ACC112 (cell line): ENCODE measurements around the gene NOTCH1.

ENCODE experiments used
- H2AFZ ChIP-seq: fragments of 200-600 bp; sonication (generic); one replicate; pipeline ENCODE4 v1.6.0; 2017; ENCODE audit warnings: antibody characterized with exemption, low read length; ENCODE audit not compliant: unreplicated experiment
- H3K27ac ChIP-seq: fragments of 200-600 bp; sonication (generic); 2 replicates; pipeline ENCODE4 v1.5.1; 2014; ENCODE audit warnings: low read depth, mild to moderate bottlenecking, antibody characterized with exemption, low read length, moderate library complexity
- H3K27me3 ChIP-seq: fragments of 200-600 bp; sonication (generic); 2 replicates; pipeline ENCODE4 v1.6.1; 2014; ENCODE audit warnings: mild to moderate bottlenecking, antibody characterized with exemption, low read length, moderate library complexity, mixed read lengths; ENCODE audit not compliant: insufficient read depth
- H3K36me3 ChIP-seq: fragments of 200-600 bp; sonication (generic); 2 replicates; pipeline ENCODE4 v1.6.1; 2016; ENCODE audit warnings: mild to moderate bottlenecking, antibody characterized with exemption, low read length, moderate library complexity, mixed read lengths; ENCODE audit not compliant: insufficient read depth
- H3K4me1 ChIP-seq: fragments of 200-600 bp; sonication (generic); one replicate; pipeline ENCODE4 v1.6.1; 2016; ENCODE audit warnings: low read length, mixed read lengths; ENCODE audit not compliant: insufficient read depth, unreplicated experiment, control insufficient read depth
- H3K4me3 ChIP-seq: fragments of 200-600 bp; sonication (generic); 2 replicates; pipeline ENCODE4 v1.5.1; 2014; ENCODE audit warnings: mild to moderate bottlenecking, low read depth, low read length
- H3K79me2 ChIP-seq: fragments of 200-600 bp; sonication (generic); one replicate; pipeline ENCODE4 v1.6.0; 2016; ENCODE audit warnings: low read length; ENCODE audit not compliant: control insufficient read depth, unreplicated experiment, insufficient read depth

The NOTCH1 gene

DNA sequence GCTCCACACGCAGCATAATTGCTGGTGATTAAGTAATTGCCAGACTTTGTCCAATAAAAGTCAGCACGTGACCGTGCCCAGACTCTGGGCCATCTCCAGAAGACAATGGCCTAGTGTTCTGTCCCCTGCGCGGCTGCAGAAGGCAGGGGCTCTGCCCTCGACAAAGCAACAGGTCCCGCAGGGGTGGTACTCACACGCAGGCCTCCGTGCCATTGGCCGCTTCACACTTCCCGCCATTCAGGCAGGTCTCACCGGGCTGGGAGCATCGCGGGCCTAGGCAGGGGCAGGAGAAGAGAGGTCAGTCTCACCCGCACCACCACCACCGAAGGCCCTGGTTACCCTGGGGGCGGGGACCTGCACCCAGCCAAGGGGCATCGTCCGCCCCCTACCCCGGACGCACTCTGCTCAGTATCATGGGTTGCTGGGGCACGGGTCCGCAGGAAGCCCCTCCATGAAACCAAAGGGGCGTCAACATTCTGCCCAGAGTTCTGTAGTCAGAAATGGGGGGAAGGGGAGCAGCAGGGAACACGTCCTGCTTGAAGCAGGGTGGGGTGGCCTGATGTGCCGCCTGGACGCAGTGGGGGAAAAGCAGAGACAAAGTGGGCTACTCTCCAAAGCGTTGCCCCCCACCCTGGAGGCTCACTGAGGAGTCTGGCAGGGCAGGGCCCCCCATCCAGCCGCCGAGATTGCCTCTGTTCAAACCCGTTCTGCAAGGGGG lies 1.9 kb downstream of the NOTCH1 start:
- Histone ChIP-seq H3K4me1 (peaks cover 11% of the 10 kb centered on the region), H2AFZ (no peak overlapping the region), H3K79me2 (peaks cover 13% of the 10 kb centered on the region), H3K4me3 (peak overlapping the region; percentile 95), H3K36me3 (no peaks in the 10 kb centered on the region), H3K27me3 (no peaks in the 10 kb centered on the region), H3K27ac (no peak overlapping the region)

DNA sequence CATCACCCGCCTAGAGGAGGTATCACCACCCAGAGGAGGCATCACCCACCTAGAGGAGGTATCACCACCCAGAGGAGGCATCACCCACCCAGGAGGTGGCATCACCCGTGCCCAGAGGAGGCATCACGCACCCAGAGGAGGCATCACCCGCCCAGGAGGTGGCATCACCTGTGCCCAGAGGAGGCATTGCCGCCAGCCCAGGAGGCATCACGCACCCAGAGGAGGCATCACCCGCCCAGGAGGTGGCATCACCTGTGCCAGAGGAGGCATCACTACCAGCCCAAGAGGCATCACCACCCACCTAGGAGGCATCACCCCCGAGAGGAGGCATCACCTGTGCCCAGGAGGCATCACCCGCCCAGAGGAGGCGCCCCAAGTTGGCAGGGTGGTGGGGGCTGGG lies 2.6 kb downstream of the NOTCH1 start:
- H3K27ac ChIP-seq, result no peak overlapping the region
- peaks cover 12% of the 10 kb centered on the region for H3K4me1 ChIP-seq
- H3K4me3 ChIP-seq, result no peak overlapping the region

DNA sequence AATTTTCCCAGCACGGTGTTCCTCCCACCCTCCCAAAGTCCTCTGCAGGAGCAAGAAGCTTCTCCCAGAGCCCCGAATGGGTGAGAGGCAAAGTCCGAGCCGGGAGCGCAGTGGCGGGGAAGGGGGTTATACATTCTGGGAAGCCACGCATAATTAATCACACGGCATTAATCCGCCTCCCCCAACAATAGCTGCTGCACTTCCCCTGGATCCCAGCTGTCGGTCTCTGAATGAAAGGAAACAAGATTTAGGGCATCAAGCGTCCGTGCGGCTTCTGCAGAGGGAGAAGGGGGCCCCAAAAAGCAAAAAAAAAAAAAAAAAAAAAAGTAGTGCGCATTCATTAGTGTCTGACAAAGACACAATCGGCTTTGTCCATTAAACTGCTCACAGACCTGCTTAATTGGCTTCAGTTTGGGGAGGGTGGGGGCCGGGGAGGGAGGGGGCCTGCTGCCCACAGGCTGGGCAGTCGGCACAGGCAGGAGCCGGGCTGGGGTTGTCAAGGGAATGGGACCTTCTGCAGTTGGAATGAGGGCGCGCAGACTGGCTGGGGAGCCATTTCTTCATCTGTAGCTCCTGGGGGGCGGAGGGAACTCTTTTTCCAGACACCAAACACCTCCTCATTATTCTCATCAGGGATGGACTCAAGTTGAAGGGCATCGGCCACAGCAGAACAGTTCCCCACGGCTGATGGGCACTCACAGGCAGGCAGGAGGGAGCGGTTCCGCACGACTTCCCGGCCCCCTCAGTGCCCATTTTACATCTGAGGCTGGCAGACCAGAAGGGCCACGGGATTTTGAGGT lies 3.4 kb downstream of the NOTCH1 start:
- H2AFZ ChIP-seq, result no peak overlapping the region
- peaks cover 11% of the 10 kb centered on the region for H3K4me1 ChIP-seq
- H3K4me3 ChIP-seq, result no peak overlapping the region
- no peaks in the 10 kb centered on the region for H3K36me3 ChIP-seq
- H3K79me2 ChIP-seq, result peaks cover 13% of the 10 kb centered on the region
- H3K27ac ChIP-seq, result no peak overlapping the region
- no peaks in the 10 kb centered on the region for H3K27me3 ChIP-seq

More for the DNA sequence above, 2.6 kb downstream of the NOTCH1 start:
- H3K36me3 ChIP-seq, result no peaks in the 10 kb centered on the region
- no peak overlapping the region for H2AFZ ChIP-seq
- peaks cover 13% of the 10 kb centered on the region for H3K79me2 ChIP-seq
- H3K27me3 ChIP-seq, result no peaks in the 10 kb centered on the region

DNA sequence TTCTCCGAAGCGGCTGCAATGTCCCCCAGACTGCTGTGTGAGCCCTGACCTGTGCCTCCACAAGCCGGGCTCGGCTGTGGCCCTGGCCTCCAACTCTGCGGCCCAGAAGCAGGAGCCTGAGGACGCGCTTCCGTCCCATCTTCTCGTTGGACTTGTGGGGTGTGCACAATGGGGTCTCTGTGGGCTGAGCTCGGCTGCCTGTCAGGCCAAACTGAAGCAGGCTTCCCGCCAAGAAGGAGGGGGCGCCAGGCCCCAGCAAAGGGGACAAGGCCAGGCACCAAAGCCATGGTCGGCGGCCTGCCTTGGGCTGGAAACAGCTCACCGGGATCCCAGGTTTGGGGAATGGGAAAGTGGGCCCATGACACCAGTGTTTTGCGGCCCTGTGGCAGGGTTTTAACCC lies 4.1 kb downstream of the NOTCH1 start:
- Histone ChIP-seq H3K4me1 (peaks cover 3% of the 10 kb centered on the region), H3K27me3 (no peaks in the 10 kb centered on the region), H3K4me3 (no peak overlapping the region), H3K36me3 (no peaks in the 10 kb centered on the region), H3K27ac (no peak overlapping the region), H3K79me2 (peaks cover 18% of the 10 kb centered on the region), H2AFZ (no peak overlapping the region)

DNA sequence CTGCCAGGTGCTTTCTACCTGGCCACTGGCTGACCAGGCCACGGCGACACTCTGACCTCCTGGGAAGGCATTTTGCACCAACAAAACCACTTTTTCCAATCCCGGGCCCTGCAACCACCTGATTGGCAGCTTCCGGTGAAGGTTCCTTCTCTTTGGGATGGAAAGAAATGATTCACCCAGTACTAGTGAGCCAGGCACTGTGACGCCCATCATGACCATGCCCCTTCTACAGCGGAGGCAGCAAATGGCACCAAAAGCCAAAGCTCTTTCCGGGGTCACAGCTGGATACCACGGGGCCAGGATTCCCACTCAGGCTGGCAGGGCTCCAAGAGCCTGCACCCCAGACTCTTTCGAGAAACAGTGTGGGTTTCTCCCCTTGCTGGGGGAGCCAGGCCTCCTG lies 4.7 kb downstream of the NOTCH1 start:
- no peak overlapping the region for H2AFZ ChIP-seq
- no peaks in the 10 kb centered on the region for H3K27me3 ChIP-seq
- no peak overlapping the region for H3K4me3 ChIP-seq
- no peak overlapping the region for H3K27ac ChIP-seq
- no peaks in the 10 kb centered on the region for H3K36me3 ChIP-seq
- H3K79me2 ChIP-seq, result peaks cover 18% of the 10 kb centered on the region
- peaks cover 3% of the 10 kb centered on the region for H3K4me1 ChIP-seq

DNA sequence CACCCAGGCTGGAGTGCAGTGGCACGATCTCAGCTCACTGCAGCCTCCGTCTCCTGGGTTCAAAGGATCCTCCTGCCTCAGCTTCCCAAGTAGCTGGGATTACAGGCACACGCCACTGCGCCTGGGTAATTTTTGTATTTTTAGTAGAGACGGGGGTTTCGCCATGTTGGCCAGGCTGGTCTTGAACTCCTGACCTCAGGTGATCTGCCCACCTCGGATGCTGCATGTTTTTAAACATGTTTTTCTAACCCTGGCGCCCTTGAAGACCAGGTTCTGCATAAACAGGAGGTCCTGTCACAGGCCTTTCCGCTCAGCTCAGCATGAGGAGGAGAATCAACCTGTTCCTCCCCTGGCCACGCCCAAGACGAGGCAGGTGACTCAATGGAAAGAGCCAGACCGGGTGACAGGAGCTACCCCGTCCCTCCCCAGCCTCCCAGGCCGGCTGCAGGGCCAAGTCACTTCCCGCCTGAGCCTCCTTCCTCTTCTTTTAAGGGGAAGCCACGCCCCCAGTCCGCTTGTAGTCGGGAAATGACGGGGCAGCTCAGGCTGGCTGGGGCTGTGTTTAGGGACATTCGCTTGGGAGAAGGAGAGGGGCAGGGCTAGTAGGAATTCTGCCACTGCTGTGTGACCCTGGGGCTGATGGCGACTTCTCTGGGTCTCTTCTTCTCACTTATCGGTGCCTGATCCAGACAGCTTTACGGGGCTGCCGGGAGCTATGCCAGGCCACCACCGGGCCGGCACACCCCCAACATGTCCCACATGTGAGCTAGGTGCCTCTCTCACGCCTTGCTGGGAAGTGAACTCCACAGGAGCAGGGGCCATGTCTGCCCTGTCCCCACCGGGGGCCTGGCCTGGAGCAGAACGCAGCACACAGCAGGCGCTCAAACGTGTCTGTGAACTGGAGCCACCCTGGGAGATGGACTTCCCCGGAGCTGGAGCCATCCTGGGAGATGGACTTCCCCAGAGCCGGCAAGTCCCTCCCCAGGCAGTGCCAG lies 6.1 kb downstream of the NOTCH1 start:
- Histone ChIP-seq H2AFZ (no peak overlapping the region), H3K27ac (no peak overlapping the region), H3K36me3 (no peaks in the 10 kb centered on the region), H3K27me3 (no peaks in the 10 kb centered on the region), H3K4me1 (peaks cover 3% of the 10 kb centered on the region), H3K79me2 (peaks cover 14% of the 10 kb centered on the region), H3K4me3 (no peak overlapping the region)

DNA sequence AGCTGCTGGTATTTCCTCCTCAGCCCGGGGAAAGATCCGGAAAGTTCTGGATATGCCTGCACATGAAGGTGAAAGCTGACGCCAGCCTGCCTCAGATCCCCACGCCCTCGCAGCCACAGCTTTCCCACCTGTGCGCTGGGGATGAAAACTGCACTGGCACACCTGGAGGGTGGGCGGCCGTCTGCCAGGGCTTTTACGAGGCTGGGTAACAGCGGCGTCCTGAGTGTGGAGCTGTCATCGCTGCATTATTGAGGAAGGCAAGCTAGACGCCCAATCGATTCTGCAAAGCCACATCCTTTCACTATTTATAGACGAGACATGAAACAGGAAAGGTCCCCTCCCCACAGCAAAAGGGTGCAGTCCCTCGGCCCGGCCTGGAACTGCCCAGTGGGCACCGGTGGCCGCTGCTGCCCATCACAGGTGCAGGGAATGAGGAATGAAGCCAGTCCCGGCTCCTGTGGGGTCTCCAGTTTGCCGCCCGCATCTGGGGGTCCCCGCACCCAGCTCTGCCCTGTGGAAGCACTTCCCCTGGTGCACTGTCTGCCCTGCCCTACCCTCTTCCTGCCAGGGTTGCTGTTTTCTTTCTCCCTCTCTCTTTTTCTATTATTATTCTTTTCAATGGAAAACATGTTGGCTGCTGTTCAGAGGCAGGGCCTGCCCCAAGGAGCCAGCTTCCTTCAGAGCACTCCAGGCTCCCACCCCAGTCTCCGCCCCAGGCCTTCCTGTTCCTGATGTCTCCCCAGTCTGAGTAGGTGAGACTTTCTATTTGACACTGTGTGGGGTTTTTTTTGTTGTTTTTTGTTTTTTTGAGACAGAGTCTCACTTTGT lies 7.0 kb downstream of the NOTCH1 start:
- Histone ChIP-seq H3K4me3 (no peak overlapping the region), H3K27me3 (no peaks in the 10 kb centered on the region), H2AFZ (no peak overlapping the region), H3K4me1 (peaks cover 4% of the 10 kb centered on the region), H3K27ac (peak overlapping the region; percentile 38; the same call in 1 of the 2 replicates), H3K79me2 (peaks cover 5% of the 10 kb centered on the region), H3K36me3 (no peaks in the 10 kb centered on the region)

DNA sequence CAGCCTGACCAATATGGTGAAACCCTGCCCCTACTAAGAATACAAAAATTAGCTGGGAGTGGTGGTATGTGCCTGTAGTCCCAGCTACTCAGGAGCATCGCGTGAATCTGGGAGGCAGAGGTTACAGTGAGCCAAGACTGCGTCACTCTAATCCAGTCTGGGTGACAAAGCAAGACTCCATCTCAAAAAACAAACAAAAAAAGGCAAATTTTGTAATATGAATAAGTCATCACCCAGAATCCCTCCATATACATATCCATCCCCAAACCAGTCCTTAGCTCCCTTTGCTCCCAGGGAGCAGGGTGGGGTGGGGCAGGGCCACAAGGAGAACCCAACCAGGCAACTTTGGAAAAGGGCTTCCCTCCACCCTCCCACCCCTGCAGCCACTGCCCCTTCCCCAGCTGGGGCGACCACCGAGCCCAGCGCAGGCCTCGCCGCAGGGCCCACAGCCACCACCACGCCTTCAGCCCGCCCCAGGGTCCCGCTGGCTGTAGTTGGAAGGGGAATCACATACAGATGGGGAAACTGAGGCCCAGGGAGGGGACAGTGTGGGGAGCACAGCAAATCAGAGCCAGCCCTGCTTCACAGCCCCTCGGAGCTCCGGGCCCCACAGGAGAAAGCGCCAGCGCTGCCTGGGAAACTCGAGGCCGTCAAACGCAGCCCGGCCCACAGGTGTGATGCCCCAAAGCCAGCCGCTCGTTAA lies 7.8 kb downstream of the NOTCH1 start:
- Histone ChIP-seq H3K79me2 (peaks cover 5% of the 10 kb centered on the region), H3K27me3 (no peaks in the 10 kb centered on the region), H3K36me3 (no peaks in the 10 kb centered on the region), H3K27ac (peak overlapping the region; percentile 38; the same call in 1 of the 2 replicates), H2AFZ (no peak overlapping the region), H3K4me1 (peaks cover 7% of the 10 kb centered on the region), H3K4me3 (no peak overlapping the region)

DNA sequence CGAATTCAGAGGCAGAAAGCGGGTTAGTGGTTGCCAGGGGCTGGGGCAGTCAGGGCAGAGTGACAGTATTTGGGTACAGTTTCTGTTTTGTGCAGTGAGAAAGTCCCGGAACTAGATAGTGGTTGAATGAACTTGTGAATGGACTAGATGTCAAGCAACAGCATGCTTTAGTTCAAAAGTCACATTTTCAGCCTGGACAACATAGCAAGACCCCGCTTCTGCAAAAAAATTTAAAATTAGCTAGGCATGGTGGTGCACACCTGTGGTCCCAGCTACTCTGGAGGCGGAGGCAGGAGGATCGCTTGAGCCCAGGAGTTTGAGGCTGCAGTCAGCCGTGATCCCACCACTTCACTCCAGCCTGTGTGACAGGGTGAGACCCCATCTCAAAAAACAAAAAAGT lies 8.4 kb downstream of the NOTCH1 start:
- H3K4me3 ChIP-seq, result no peak overlapping the region
- H3K27ac ChIP-seq, result peak overlapping the region; percentile 13; the same call in 1 of the 2 replicates
- peaks cover 7% of the 10 kb centered on the region for H3K4me1 ChIP-seq
- no peaks in the 10 kb centered on the region for H3K27me3 ChIP-seq
- H2AFZ ChIP-seq, result no peak overlapping the region
- peaks cover 5% of the 10 kb centered on the region for H3K79me2 ChIP-seq
- H3K36me3 ChIP-seq, result no peaks in the 10 kb centered on the region
